Endothelial cell (in vitro differentiated cells): Measurements from ENCODE around the gene CD22. TPM values are rescaled to one million over a fixed set of nuclear protein-coding genes. Genes with fewer than 3 reads are reported as not detected.

Source experiments
- DNase-seq: peaks from one replicate; pipeline ENCODE4 v3.0.0; 2021; ENCODE audit warnings: low spot score
- H3K27ac Mint-ChIP-seq: one replicate; pipeline ENCODE4 v1.8.0; 2021; ENCODE audit warnings: mixed read lengths, inconsistent platforms; ENCODE audit not compliant: unreplicated experiment
- H3K27me3 Mint-ChIP-seq: one replicate; pipeline ENCODE4 v1.8.0; 2021; ENCODE audit warnings: mild to moderate bottlenecking, moderate library complexity, mixed read lengths, inconsistent platforms; ENCODE audit not compliant: unreplicated experiment
- H3K36me3 Mint-ChIP-seq: one replicate; pipeline ENCODE4 v1.8.0; 2021; ENCODE audit warnings: mild to moderate bottlenecking, low read depth, mixed read lengths, inconsistent platforms; ENCODE audit not compliant: unreplicated experiment
- H3K4me1 Mint-ChIP-seq: one replicate; pipeline ENCODE4 v1.8.0; 2021; ENCODE audit warnings: mild to moderate bottlenecking, mixed read lengths, inconsistent platforms; ENCODE audit not compliant: unreplicated experiment
- H3K4me3 Mint-ChIP-seq: one replicate; pipeline ENCODE4 v1.8.0; 2021; ENCODE audit warnings: mild to moderate bottlenecking, mixed read lengths, inconsistent platforms; ENCODE audit not compliant: unreplicated experiment
- H3K9me3 Mint-ChIP-seq: one replicate; pipeline ENCODE4 v1.8.0; 2021; ENCODE audit warnings: mixed read lengths, inconsistent platforms; ENCODE audit not compliant: unreplicated experiment
- total RNA-seq: library from RNA; stranded (reverse); fragmentation: NEBNext Ultra II Directional; extraction: Animal tissue kit (Norgen Biotek cat#: 25700); gene quantifications from one replicate; pipeline ENCODE4 v1.2.1, GENCODE V29; 2021; ENCODE audit not compliant: unreplicated experiment
- TF ChIP-seq, protein P1 (sequence below): fragments of 200-600 bp; sonication (generic); IDR thresholded peaks from one replicate; pipeline ENCODE4 v1.5.0; 2021; ENCODE audit warnings: antibody characterized with exemption; ENCODE audit not compliant: unreplicated experiment

The CD22 gene
- total RNA-seq, 1 donor from 2014 or later: not detected

DNA sequence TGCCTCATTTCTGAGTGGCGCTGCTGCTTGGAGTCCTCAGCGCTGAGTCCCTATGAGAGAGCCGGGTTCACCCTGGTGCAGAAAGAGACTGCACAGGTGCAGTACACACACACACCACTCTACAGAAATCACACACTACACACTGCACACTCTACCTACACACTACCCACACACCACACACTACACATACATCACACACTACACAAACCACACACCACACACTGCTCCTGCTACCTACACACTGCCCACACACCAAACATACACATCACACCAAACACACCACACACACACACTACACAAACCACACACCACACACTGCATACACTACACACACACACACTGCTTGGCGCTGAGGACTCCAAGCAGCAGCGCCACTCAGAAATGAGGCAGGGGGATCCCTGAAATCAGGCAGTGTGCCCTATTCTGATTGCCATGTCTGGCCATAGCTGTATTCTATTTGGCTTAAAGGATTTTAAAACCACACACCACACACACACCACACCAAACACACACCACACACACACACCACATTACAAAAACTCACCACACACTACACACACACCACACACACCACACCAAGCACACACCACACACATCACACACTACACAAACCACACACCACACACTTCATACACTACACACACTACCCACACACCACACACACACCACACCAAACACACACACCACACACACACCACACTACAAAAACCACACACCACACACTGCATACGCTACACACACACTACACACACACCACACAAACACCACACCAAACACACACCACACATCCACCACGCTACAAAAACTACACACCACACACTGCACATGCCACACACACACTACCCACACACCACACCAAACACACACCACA is 32.1 kb upstream of the CD22 start:
- Mint-ChIP-seq H3K9me3 (no peaks in the 10 kb centered on the region), H3K27ac (no peak overlapping the region), H3K27me3 (no peaks in the 10 kb centered on the region), H3K4me3 (no peak overlapping the region), H3K4me1 (no peaks in the 10 kb centered on the region), H3K36me3 (no peaks in the 10 kb centered on the region)
- DNase-seq: no peak
- TF ChIP-seq, protein P1, sequence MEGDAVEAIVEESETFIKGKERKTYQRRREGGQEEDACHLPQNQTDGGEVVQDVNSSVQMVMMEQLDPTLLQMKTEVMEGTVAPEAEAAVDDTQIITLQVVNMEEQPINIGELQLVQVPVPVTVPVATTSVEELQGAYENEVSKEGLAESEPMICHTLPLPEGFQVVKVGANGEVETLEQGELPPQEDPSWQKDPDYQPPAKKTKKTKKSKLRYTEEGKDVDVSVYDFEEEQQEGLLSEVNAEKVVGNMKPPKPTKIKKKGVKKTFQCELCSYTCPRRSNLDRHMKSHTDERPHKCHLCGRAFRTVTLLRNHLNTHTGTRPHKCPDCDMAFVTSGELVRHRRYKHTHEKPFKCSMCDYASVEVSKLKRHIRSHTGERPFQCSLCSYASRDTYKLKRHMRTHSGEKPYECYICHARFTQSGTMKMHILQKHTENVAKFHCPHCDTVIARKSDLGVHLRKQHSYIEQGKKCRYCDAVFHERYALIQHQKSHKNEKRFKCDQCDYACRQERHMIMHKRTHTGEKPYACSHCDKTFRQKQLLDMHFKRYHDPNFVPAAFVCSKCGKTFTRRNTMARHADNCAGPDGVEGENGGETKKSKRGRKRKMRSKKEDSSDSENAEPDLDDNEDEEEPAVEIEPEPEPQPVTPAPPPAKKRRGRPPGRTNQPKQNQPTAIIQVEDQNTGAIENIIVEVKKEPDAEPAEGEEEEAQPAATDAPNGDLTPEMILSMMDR: no peak

DNA sequence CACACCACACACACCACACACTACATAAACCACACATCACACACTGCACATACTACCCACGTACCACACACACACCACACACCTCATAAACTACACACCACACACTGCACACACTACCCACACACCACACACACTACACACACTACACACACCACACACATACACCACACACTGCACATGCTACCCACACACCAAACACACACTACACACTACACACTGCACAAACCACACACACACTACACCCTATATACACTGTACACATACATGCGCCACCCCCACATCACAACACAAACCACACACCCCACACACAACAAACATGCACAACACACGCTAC is 31.5 kb upstream of the CD22 start:
- DNase-seq: no peak
- Mint-ChIP-seq H3K36me3 (no peaks in the 10 kb centered on the region), H3K27me3 (no peaks in the 10 kb centered on the region), H3K9me3 (no peaks in the 10 kb centered on the region), H3K27ac (no peak overlapping the region), H3K4me3 (no peak overlapping the region), H3K4me1 (no peaks in the 10 kb centered on the region)
- TF ChIP-seq, protein P1: no peak

DNA sequence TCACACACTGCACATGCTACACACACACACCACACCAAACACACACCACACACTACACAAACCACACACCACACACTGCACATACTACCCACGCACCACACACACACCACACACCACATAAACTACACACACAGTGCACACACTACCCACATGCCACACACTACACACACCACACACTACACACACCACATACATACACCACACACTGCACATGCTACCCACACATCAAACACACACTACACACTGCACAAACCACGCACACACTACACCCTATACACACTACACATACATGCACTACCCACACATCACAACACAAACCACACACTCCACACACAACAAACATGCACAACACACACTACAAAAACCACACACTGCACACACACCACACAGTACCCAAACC is 31.1 kb upstream of the CD22 start:
- Mint-ChIP-seq H3K4me3 (no peak overlapping the region), H3K4me1 (no peaks in the 10 kb centered on the region), H3K36me3 (no peaks in the 10 kb centered on the region), H3K9me3 (no peaks in the 10 kb centered on the region), H3K27me3 (no peaks in the 10 kb centered on the region), H3K27ac (no peak overlapping the region)
- DNase-seq: no peak
- TF ChIP-seq, protein P1: no peak

DNA sequence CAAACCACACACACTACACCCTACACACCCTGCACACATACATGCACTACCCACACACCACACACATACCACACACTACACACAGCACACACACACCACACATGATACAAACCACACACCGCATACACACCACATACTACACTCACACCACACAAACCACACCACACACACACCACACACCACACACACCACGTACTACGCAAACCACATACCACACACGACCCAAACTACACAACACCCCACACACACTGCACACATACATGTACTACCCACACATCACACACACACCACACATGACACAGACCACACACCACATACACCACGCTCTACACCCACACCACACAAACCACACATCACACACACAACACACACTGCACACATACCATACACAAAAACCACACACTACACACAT is 30.4 kb upstream of the CD22 start:
- H3K36me3 Mint-ChIP-seq: no peaks in the 10 kb centered on the region
- TF ChIP-seq, protein P1: no peak

DNA sequence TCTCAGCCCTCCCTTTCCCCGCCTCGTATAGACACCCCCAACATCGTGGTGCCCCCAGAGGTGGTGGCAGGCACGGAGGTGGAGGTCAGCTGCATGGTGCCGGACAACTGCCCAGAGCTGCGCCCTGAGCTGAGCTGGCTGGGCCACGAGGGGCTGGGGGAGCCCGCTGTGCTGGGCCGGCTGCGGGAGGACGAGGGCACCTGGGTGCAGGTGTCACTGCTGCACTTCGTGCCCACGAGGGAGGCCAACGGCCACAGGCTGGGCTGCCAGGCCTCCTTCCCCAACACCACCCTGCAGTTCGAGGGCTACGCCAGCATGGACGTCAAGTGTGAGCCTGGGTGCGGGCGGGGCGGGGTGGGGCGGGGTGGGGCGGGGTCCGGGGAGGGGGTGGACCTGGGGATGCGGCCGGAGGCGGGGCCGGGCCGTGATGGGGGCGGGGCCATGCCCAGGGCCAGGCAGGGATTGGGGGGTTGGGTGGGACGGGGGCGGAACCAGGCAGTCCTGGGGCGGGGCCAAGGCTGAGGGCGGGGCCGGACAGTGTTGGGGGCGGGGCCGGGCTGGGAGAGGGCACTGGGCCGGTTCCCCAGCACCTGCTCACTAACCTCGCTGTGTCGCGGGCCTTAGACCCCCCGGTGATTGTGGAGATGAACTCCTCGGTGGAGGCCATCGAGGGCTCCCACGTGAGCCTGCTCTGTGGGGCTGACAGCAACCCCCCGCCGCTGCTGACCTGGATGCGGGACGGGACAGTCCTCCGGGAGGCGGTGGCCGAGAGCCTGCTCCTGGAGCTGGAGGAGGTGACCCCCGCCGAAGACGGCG is 29.3 kb upstream of the CD22 start:
- H3K36me3 Mint-ChIP-seq: no peaks in the 10 kb centered on the region
- H3K27ac Mint-ChIP-seq: no peak overlapping the region
- H3K9me3 Mint-ChIP-seq: no peaks in the 10 kb centered on the region
- H3K27me3 Mint-ChIP-seq: peaks cover 2% of the 10 kb centered on the region
- peaks cover 13% of the 10 kb centered on the region for H3K4me1 Mint-ChIP-seq
- TF ChIP-seq, protein P1: no peak
- no peak for DNase-seq
- H3K4me3 Mint-ChIP-seq: no peak overlapping the region

More for the DNA sequence above, 30.4 kb upstream of the CD22 start:
- Mint-ChIP-seq H3K27ac (no peak overlapping the region), H3K9me3 (no peaks in the 10 kb centered on the region), H3K27me3 (peaks cover 2% of the 10 kb centered on the region), H3K4me1 (peaks cover 6% of the 10 kb centered on the region), H3K4me3 (no peak overlapping the region)
- no peak for DNase-seq
